ENCODE measurements around the gene IPPK. TPM values are rescaled to one million over a fixed set of nuclear protein-coding genes. Genes with fewer than 3 reads are reported as not detected.
A peak's percentile ranks its signal among the peaks of the same experiment; 100 is the strongest.

IPPK gene
- 10.1 TPM for total RNA-seq
- long read RNA-seq, full-length matches to known transcripts = 13 of 43 reads
- long read RNA-seq, partial matches to known transcripts = 13 of 43 reads
- long read RNA-seq, other reads (novel, unspliced or antisense) = 17 of 43 reads

- DNase-seq (ENCODE audit: low spot score) = peak; percentile 99
Observed at GRCh38 chr9:92669890-92670708, at the start of gene IPPK. Gene IPPK, minus strand, starts transcription at chr9:92670131. Its CDS starts 143 bp downstream, at chr9:92669988.

GRCh38 chr9:92719028-92719647, 49.2 kb upstream of the IPPK start:
- no peak for DNase-seq (ENCODE audit: low spot score)

GRCh38 chr9:92718086-92719001, 48.4 kb upstream of the IPPK start:
- DNase-seq (ENCODE audit: low spot score) = no peak

GRCh38 chr9:92717201-92718085, 47.5 kb upstream of the IPPK start:
- no peak for DNase-seq (ENCODE audit: low spot score)

GRCh38 chr9:92716557-92716956, 46.6 kb upstream of the IPPK start:
- no peak for DNase-seq (ENCODE audit: low spot score)

- DNase-seq (ENCODE audit: low spot score) = no peak
Observed at GRCh38 chr9:92715488-92716231, 45.7 kb upstream of the IPPK start.

- no peak for DNase-seq (ENCODE audit: low spot score)
Observed at GRCh38 chr9:92714787-92715487, 45.0 kb upstream of the IPPK start.

- no peak for DNase-seq (ENCODE audit: low spot score)
Observed at GRCh38 chr9:92714016-92714415, 44.1 kb upstream of the IPPK start.

GRCh38 chr9:92713528-92713927, 43.6 kb upstream of the IPPK start:
- no peak for DNase-seq (ENCODE audit: low spot score)

- DNase-seq (ENCODE audit: low spot score) = no peak
Observed at GRCh38 chr9:92712767-92713166, 42.8 kb upstream of the IPPK start.

GRCh38 chr9:92711844-92712243, 41.9 kb upstream of the IPPK start:
- DNase-seq (ENCODE audit: low spot score) = no peak

- DNase-seq (ENCODE audit: low spot score) = no peak
Observed at GRCh38 chr9:92711146-92711545, 41.2 kb upstream of the IPPK start.

- peak; percentile 43 for DNase-seq (ENCODE audit: low spot score)
Observed at GRCh38 chr9:92710368-92710767, 40.4 kb upstream of the IPPK start.

GRCh38 chr9:92709954-92710353, 40.0 kb upstream of the IPPK start:
- DNase-seq (ENCODE audit: low spot score) = peak; percentile 59

- DNase-seq (ENCODE audit: low spot score) = no peak
Observed at GRCh38 chr9:92709240-92709639, 39.3 kb upstream of the IPPK start.

- DNase-seq (ENCODE audit: low spot score) = no peak
Observed at GRCh38 chr9:92707530-92707929, 37.6 kb upstream of the IPPK start.

- DNase-seq (ENCODE audit: low spot score) = peak; percentile 65
Observed at GRCh38 chr9:92706218-92706940, 36.4 kb upstream of the IPPK start.

- no peak for DNase-seq (ENCODE audit: low spot score)
Observed at GRCh38 chr9:92704528-92704927, 34.6 kb upstream of the IPPK start.

Measured in mesenteric fat pad (tissue), 1 donor.